ENCODE measurements around the gene SNIP1.
"Not testable (repeated sequence)": the region's sequence is repeated elsewhere in the genome, so short reads cannot be mapped to it uniquely, and the experiment has no call there.

The SNIP1 gene

GRCh38 chr1:37559080-37559479 lies 5.0 kb upstream of the SNIP1 start:
- no peak for DNase-seq (ENCODE audit: low spot score)

GRCh38 chr1:37558411-37558810 lies 4.3 kb upstream of the SNIP1 start:
- no peak for DNase-seq (ENCODE audit: low spot score)

- DNase-seq (ENCODE audit: low spot score) = no peak
These were observed 3.3 kb upstream of the SNIP1 start for GRCh38 chr1:37557402-37557801.

DNA sequence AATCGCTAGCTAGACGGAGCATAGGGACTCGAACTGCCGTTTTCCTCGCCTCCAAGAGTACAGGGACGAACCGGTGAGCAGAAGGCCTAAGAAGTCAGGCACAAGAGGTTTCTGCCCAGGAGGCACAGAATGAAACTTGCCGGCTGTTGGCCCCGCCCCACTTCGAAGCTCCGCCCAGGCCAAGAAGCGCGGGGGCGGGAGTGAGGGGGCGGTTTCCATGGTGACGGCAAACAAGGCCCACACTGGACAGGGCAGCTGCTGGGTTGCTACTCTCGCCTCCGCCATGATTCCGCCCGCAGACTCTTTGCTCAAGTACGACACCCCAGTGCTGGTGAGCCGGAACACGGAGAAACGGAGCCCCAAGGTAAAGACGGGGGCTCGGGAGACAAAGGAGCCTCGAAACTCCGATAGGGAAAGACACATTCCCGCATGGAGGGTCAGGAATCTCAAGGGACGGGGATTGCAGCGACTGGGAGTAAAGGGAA lies 2.7 kb upstream of the SNIP1 start, which contains the start of gene DNALI1:
Gene DNALI1, plus strand, starts transcription at position 229 of the 485 bp plus-strand sequence. Its CDS starts 55 bp downstream, at position 284.
- peak; percentile 44 for DNase-seq (ENCODE audit: low spot score)

DNA sequence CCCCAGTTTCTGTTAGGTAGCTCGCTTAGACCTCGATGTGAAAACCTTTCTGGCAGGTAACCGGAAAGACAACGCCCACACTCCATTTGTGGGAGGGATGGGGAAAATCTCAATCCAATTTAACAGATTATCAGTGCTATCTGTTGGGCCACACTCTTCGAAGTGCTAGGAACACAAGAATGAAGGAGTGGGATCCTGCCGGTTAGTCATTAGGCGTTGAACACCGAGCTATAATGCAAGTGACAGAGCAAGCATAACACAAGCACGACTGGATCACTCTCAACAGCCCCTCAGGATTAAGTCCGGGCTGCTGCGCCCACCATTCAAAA lies 531 bp downstream of the SNIP1 start:
- DNase-seq (ENCODE audit: low spot score) = no peak

DNA sequence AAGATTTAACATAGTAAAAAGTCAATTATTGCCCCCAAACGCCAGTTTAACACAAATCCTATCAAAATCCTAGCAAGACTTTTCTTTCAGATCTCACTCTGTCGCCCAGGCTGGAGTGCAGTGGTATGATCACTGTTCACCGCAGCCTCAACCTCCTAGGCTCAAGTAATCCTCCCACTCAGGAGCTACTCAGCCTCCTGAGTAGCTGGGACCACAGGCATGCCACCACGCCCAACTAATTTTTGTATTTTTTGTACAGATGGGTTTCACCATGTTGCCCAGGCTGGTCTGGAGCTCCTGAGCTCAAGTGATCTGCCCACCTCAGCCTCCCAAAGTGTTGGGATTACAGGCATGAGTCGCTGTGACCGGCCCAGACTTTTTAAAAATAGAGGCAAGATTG lies 4.8 kb downstream of the SNIP1 start:
- DNase-seq (ENCODE audit: low spot score) = no peak

- no peak for DNase-seq (ENCODE audit: low spot score)
These were observed 9.1 kb downstream of the SNIP1 start for GRCh38 chr1:37545019-37545418.

- DNase-seq (ENCODE audit: low spot score) = no peak
These were observed 9.6 kb downstream of the SNIP1 start for GRCh38 chr1:37544530-37544929.

DNA sequence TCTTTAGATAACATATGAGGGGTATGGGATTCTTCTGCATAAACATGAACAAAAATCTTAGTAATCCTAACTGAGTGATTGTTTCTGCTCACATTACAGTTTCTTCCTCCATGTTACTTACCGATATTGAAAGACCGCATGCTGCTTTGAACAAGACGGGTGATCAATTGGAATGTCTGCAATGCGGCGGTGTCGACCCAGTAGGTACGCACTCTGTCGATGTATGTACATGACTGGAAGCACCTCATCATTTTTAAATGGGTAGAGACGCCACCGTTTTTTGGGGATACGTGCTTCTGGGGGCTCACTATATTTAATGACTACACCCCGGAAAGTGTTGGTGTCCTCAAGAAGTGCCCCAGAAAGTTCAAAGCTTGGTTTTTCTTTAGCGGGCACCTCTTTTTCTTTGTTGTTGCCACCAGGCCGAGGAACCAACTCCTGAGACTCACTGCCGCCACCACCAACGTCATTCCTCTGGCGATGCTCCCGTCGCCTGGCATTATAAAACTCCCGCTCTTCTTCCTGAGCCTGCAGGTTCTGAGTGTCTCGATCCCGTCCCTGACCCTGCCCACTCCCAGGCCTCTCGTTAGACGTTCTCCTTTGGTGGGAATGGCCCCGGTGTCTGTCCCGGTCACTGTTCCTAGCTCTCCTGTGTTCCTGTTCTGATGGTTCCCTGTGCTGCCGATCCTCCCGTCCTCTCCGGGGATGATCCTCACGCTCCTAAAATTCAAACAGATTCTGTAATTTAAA lies 13.9 kb downstream of the SNIP1 start:
- no peak for DNase-seq (ENCODE audit: low spot score)

DNA sequence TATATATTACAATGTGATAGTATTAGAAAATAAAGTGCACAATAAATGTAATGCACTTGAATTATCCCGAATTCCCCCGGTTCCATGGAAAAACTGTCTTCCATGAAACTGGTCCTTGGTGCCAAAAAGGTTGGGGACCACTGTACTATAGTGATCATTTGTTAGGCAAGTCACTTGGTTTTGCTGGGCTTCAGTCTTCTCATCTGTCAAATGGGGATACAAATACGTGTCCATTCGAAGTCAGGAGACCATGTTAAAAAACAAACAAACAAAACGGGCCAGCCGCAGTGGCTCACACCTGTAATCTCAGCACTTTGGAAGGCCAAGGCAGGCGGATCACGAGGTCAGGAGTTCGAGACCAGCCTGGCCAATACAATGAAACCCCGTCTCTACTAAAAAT lies 14.9 kb downstream of the SNIP1 start:
- DNase-seq (ENCODE audit: low spot score) = not testable (repeated sequence)

- no peak for DNase-seq (ENCODE audit: low spot score)
These were observed 16.7 kb downstream of the SNIP1 start for GRCh38 chr1:37537378-37537777.

DNA sequence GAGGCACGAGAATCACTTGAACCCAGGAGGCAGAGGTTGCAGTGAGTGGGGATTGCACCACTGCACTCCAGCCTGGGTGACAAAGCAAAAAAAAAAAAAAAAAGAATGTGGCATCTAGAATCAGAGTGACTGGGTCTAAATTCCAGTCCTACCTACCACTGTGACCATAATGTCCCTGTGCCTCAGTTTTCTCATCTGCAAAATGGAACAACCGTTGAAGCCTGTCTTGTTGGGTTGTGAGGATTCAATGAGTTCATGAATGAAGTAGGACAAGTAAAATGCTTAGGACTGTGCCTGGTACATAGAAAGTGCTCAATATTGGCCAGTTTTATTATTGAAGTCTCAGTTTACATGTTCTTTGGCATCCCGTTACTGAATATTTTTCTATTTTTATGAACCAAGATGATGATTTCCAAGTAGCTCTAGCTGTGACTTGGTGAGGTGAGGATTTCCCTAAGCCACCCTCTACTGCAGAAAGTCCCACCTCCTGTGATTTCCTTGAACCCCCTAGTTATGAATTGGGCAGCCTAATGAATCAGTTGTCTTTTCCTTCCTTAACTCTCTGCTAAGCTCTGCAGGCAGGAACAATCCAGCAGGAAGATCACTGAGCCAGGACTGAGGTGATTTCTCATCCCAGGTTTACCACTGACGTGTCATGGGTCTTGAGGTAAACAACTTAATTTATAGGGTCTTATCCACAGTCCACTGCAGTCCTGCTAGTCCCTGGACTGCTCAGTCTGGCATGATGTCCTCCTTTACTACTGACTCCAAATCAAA lies 20.6 kb downstream of the SNIP1 start:
- DNase-seq (ENCODE audit: low spot score) = no peak

DNA sequence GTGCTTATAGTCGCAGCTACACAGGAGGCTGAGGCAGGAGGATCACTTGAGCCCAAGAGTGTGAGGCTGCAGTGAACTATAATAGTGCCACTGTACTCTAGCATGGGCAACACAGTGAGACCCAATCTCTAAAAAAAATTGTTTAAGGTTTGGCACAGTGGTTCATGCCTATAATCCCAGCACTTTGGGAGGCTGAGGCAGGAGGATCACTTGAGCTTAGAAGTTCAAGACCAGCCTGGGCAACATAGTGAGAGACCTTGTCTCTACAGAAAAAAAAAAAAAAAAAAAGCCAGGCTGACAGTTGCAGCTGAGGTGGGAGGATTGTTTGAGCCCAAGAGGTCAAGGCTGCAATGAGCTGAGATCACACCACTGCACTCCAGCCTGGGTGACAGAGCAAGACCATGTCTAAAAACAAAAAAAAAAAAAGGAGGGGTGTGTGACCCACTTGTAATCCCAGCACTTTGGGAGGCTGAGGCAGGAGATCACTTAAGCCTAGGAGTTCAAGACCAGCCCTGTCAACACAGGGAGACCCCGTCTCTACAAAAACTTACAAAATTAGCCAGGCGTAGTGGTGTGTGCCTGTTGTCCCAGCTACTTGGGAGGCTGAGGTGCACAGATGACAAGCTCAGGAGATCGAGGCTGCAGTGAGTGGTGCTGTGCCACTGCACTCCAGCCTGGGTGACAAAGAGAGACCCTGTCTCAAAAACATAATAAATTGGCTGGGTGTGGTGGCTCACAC lies 21.5 kb downstream of the SNIP1 start:
- DNase-seq (ENCODE audit: low spot score) = not testable (repeated sequence)

DNA sequence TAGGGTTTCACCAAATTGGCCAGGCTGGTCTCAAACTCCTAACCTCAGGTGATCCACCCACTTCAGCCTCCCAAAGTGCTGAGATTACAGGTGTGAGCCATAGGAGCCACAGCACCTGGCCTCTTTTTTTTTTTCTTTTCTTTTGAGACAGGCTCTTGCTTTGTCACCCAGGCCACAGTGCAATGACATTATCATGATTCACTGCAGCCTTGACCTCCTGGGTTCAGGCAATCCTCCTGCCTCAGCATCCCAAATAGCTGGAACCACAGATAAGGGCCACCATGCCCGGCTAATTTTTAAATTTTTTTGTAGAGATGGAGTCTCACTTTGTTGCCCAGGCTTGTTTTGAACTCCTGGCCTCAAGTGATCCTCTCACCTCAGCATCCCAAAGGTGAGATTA lies 24.2 kb downstream of the SNIP1 start:
- not testable (repeated sequence) for DNase-seq (ENCODE audit: low spot score)

DNA sequence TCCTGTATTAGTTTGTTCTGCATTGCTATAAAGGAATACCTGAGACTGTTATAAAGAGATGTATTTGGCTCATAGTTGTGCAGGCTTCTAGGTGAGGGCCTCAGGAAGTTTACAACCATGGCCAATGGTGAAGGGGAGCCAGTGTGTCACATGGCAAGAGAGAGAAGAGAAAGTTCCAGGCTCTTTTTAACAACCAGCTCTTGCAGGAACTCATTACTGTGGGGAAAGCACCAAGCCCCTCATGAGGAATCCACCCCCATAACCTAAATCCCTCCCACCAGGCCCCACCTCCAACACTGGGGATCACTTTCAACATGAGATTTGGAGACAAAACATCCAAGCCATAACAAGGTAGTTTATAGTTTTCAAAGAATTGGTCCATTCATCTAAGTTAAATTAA lies 34.5 kb downstream of the SNIP1 start:
- no peak for DNase-seq (ENCODE audit: low spot score)

DNA sequence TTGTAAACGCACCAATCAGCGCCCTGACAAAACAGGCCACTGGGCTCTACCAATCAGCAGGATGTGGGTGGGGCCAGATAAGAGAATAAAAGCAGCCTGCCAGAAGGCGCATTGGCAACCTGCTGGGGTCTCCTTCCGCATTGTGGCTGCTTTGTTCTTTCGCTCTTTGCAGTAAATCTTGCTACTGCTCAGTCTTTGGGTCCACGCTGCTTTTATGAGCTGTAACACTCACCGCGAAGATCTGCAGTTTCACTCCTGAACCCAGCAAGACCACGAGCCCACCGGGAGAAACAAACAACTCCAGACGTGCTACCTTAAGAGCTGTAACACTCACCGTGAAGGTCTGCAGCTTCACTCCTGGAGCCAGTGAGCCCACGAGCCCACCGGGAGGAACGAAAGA lies 35.2 kb downstream of the SNIP1 start:
- DNase-seq (ENCODE audit: low spot score) = not testable (repeated sequence)

GRCh38 chr1:37518241-37518640 lies 35.9 kb downstream of the SNIP1 start:
- DNase-seq (ENCODE audit: low spot score) = not testable (repeated sequence)

DNA sequence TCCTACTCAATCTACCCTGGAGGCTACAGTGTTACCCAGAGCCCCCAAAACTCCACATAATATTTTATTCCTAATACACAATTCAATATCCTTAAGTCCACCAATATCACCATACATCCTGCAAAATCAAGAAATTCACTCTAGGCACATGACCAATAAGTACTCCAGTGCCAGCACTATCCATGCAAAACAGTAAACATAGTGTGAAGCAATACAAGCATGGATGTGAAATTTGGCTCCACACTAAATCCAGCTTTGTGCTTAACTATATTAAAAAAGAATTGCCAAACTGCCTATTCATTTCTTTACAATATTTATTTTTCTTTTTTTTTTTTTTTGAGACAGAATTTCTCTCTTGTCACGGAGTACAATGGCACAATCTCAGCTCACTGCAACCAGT lies 36.5 kb downstream of the SNIP1 start:
- DNase-seq (ENCODE audit: low spot score) = no peak

DNA sequence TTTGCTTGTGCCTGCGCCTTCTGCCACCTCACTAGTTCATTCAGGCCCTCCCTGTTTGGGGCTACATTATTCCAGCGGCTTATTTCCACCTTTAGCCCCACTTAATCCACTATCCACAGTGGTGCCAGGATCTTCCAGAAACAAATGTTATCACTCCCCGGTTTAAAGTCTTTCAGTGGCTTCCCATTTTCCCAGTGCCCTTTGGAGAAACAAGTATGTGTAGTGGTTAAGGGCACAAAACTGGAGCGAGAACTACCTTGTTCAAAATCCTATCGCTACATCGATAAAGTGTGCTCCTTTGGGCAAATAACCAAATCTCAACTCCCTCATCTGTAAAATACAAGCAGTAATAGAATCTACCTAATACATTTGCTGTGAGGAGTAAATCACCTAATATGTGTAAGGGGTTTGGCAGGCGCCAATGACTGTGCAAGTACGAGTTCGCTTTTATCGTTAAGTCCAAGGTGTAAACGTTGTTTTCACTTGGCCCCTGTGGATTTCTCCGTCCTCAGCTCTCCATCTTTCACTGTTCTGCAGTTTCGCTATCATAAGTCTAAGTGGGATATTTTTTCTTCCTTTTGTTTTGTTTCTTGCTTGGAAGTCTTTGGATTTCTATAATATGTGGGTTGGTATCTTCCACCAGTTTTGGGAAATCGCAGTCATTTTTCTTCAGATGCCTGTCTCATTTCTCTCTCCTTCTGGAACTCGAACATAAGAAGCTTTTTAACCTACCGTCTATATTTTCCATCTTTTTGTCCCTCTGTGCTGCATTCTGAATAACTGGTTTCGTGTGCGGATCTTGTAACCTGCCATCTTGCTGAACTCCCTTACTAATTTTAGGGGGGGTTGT lies 38.7 kb downstream of the SNIP1 start:
- no peak for DNase-seq (ENCODE audit: low spot score)

- peak; percentile 76 for DNase-seq (ENCODE audit: low spot score)
These were observed 39.5 kb downstream of the SNIP1 start, which contains the start of gene MEAF6 for GRCh38 chr1:37514350-37515184. MEAF6 (minus strand) TSS chr1:37514766; CDS start chr1:37514746, 20 bp downstream.
